ENCODE data around the gene DDX18. TPM values are rescaled to one million over a fixed set of nuclear protein-coding genes. Genes with fewer than 3 reads are reported as not detected.
"Not testable (repeated sequence)": the region's sequence is repeated elsewhere in the genome, so short reads cannot be mapped to it uniquely, and the experiment has no call there.

The DDX18 gene
- total RNA-seq, 4 donors from 2014 or later = 28.4 to 484 (median 43.5) TPM

DNA sequence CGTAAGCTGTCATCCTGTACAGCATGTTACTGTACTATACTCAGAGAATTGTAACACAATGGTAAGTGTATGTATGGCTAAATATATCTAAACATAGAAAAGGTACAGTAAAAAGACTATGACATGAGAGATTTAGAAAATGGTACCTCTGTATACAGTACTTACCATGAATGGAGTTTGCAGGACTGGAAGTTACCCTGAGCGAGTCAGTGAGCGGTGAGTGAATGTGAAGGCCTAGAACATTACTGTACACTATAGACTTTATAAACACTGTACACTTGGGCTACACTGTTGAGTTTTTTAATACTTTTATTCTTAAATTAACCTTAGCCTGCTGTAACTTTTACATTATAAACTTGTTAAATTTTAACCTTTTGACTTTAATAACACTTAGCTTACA, 1.5 kb downstream of the DDX18 start:
- H3K9me3 ChIP-seq = no peaks in the 10 kb centered on the region
- peaks cover 9 to 19% (median 14%) of the 10 kb centered on the region in 4 donors for H3K4me1 ChIP-seq
- no peaks in the 10 kb centered on the region for H3K27me3 ChIP-seq
- no peak overlapping the region for H3K27ac ChIP-seq
- intact Hi-C loops (cut with DNase I; ENCODE audit: low total_unique reads) = no loop called here
- no peak for TF ChIP-seq EP300 (IDR thresholded peaks at IDR 0.05; ENCODE audit: low read depth)
- no peak for TF ChIP-seq POLR2AphosphoS5 (IDR thresholded peaks at IDR 0.05)
- TF ChIP-seq, protein P1, sequence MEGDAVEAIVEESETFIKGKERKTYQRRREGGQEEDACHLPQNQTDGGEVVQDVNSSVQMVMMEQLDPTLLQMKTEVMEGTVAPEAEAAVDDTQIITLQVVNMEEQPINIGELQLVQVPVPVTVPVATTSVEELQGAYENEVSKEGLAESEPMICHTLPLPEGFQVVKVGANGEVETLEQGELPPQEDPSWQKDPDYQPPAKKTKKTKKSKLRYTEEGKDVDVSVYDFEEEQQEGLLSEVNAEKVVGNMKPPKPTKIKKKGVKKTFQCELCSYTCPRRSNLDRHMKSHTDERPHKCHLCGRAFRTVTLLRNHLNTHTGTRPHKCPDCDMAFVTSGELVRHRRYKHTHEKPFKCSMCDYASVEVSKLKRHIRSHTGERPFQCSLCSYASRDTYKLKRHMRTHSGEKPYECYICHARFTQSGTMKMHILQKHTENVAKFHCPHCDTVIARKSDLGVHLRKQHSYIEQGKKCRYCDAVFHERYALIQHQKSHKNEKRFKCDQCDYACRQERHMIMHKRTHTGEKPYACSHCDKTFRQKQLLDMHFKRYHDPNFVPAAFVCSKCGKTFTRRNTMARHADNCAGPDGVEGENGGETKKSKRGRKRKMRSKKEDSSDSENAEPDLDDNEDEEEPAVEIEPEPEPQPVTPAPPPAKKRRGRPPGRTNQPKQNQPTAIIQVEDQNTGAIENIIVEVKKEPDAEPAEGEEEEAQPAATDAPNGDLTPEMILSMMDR (IDR thresholded peaks at IDR 0.05) = no peak
- TF ChIP-seq POLR2A (IDR thresholded peaks at IDR 0.05) = no peak
- in situ Hi-C loops (cut with MboI; ENCODE audit: low pct_ligation_motif_present in 1 of 4, low pct_unique_long_range_greater_than_20kb in 1 of 4, low sequenced_read_pairs in 3 of 4) = loop anchor here in 1 of 4 donors (10.0 kb wide), 1 partner anchor 189 kb away; no protein-coding TSS in a partner anchor
- H3K4me3 ChIP-seq = peak overlapping the region in 1 of 4 donors; percentile 88
- peaks cover 0 to 35% (median 13%) of the 10 kb centered on the region in 4 donors for H3K36me3 ChIP-seq
- no peak for DNase-seq
- 83 to 89% methylated on average over 3 of the region's 3 CpGs for WGBS, 2 donors (ENCODE audit: low coverage in 1 of 2)

DNA sequence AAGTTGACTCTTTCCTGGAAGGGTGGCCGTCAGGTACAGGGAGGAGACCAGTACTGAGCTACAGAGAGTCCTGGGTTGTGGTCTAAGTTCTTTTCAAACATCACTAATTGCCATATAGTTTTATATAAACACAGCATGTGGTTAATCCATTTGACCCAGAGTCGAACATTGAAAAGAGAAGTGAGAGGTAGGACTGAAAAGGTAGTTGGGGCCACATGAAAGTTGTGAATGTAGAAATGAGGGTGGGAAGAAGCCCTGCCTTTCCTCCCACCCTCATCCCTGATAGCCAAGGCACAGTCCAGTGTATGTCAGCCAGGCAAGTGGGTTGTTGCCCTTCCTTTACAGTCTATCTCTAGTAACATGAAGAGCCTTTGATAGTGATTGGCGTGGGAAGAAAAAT, 4.4 kb downstream of the DDX18 start:
- Histone ChIP-seq H3K4me3 (no peak overlapping the region), H3K36me3 (peaks cover 3 to 65% (median 28%) of the 10 kb centered on the region in 4 donors), H3K9me3 (no peaks in the 10 kb centered on the region), H3K27me3 (no peaks in the 10 kb centered on the region), H3K4me1 (peaks cover 9 to 19% (median 14%) of the 10 kb centered on the region in 4 donors), H3K27ac (no peak overlapping the region)
- intact Hi-C loops (cut with DNase I; ENCODE audit: low total_unique reads) = no loop called here
- DNase-seq = no peak
- in situ Hi-C loops (cut with MboI; ENCODE audit: low pct_ligation_motif_present in 1 of 4, low pct_unique_long_range_greater_than_20kb in 1 of 4, low sequenced_read_pairs in 3 of 4) = loop anchor here in 1 of 4 donors (10.0 kb wide), 1 partner anchor 186 kb away; no protein-coding TSS in a partner anchor
- 86 to 90% methylated on average over 2 to 3 of the region's 3 CpGs for WGBS, 2 donors (ENCODE audit: low coverage in 1 of 2)
- TF ChIP-seq POLR2AphosphoS5 (IDR thresholded peaks at IDR 0.05) = no peak
- no peak for TF ChIP-seq EP300 (IDR thresholded peaks at IDR 0.05; ENCODE audit: low read depth)
- TF ChIP-seq, protein P1 (IDR thresholded peaks at IDR 0.05) = no peak
- no peak for TF ChIP-seq POLR2A (IDR thresholded peaks at IDR 0.05)

DNA sequence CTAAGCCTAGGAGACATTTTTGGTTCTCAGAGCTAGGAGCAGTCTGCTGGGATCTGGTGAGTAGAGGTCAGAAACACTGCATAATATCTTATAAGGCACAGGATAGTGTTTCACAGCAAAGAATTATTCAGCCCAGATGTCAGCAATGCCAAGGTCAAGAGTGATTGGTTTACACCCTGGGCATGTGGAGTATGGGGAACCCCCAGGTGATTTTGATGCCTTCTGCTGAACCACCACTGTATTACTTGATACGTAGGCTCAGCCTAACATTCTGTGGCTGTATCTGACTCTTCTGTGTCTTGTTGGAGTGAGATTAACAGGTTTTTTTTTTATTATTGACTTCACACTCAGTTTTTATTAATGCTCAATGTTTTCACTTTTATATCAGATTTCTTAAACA, 6.0 kb downstream of the DDX18 start:
- in situ Hi-C loops (cut with MboI; ENCODE audit: low pct_ligation_motif_present in 1 of 4, low pct_unique_long_range_greater_than_20kb in 1 of 4, low sequenced_read_pairs in 3 of 4) (loop anchor here in 2 of 4 donors (5.0 to 10.0 kb wide), 2 partner anchors 184 to 187 kb away; no protein-coding TSS in a partner anchor), intact Hi-C loops (cut with DNase I; ENCODE audit: low total_unique reads) (no loop called here)
- no peak for DNase-seq
- Histone ChIP-seq H3K36me3 (peaks cover 3 to 79% (median 35%) of the 10 kb centered on the region in 4 donors), H3K4me1 (peaks cover 7 to 16% (median 12%) of the 10 kb centered on the region in 4 donors), H3K27ac (no peak overlapping the region), H3K27me3 (no peaks in the 10 kb centered on the region), H3K9me3 (no peaks in the 10 kb centered on the region), H3K4me3 (no peak overlapping the region)
- 67 to 73% methylated on average over 1 of the region's 1 CpG for WGBS, 2 donors (ENCODE audit: low coverage in 1 of 2)
- no peak for TF ChIP-seq POLR2AphosphoS5 (IDR thresholded peaks at IDR 0.05)
- TF ChIP-seq POLR2A (IDR thresholded peaks at IDR 0.05) = no peak
- TF ChIP-seq, protein P1 (IDR thresholded peaks at IDR 0.05) = no peak
- no peak for TF ChIP-seq EP300 (IDR thresholded peaks at IDR 0.05; ENCODE audit: low read depth)

DNA sequence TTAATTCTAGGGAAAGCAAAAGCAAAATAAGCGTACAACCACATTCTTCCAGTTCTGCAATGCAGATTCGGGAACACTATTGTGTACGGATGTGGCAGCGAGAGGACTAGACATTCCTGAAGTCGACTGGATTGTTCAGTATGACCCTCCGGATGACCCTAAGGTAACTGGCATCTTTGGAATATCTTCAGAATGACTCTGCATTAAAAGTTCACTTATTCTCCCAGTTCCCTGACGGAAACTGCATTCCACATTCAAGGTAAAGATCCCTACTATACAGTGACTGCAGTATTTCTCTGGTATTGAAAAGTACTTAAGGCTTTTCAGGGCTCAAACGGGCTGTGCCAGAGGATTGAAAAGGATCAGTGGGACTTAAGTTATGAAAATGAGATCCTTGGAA, 10.9 kb downstream of the DDX18 start:
- Histone ChIP-seq H3K36me3 (peaks cover 3 to 98% (median 46%) of the 10 kb centered on the region in 4 donors), H3K27me3 (no peaks in the 10 kb centered on the region), H3K27ac (no peak overlapping the region), H3K9me3 (no peaks in the 10 kb centered on the region), H3K4me3 (no peak overlapping the region), H3K4me1 (no peaks in the 10 kb centered on the region)
- intact Hi-C loops (cut with DNase I; ENCODE audit: low total_unique reads) = loop anchor here (5.0 kb wide), 1 partner anchor 1297 kb away; no protein-coding TSS in a partner anchor
- TF ChIP-seq POLR2AphosphoS5 (IDR thresholded peaks at IDR 0.05) = no peak
- TF ChIP-seq EP300 (IDR thresholded peaks at IDR 0.05; ENCODE audit: low read depth) = no peak
- TF ChIP-seq, protein P1 (IDR thresholded peaks at IDR 0.05) = no peak
- TF ChIP-seq POLR2A (IDR thresholded peaks at IDR 0.05) = no peak
- WGBS, 2 donors (ENCODE audit: low coverage in 1 of 2) = 80 to 90% methylated on average over 5 to 8 of the region's 8 CpGs
- no peak for DNase-seq
- in situ Hi-C loops (cut with MboI; ENCODE audit: low pct_ligation_motif_present in 1 of 4, low pct_unique_long_range_greater_than_20kb in 1 of 4, low sequenced_read_pairs in 3 of 4) = loop anchor here in 1 of 4 donors (10.0 kb wide), 1 partner anchor 179 kb away; no protein-coding TSS in a partner anchor

DNA sequence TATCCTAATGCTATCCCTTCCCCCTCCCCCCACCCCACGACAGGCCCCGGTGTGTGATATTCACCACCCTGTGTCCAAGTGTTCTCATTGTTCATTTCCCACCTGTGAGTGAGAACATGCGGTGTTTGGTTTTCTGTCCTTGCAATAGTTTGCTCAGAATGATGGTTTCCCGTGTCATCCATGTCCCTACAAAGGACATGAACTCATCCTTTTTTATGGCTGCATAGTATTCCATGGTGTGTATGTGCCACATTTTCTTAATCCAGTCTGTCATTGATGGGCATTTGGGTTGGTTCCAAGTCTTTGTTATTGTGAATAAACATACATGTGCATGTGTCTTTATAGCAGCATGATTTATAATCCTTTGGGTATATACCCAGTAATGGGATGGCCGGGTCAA, 13.0 kb downstream of the DDX18 start:
- peaks cover 0 to 78% (median 38%) of the 10 kb centered on the region in 4 donors for H3K36me3 ChIP-seq
- H3K27ac ChIP-seq, H3K27me3 ChIP-seq, DNase-seq, H3K4me3 ChIP-seq, H3K9me3 ChIP-seq, H3K4me1 ChIP-seq: not testable (repeated sequence)
- in situ Hi-C loops (cut with MboI; ENCODE audit: low pct_ligation_motif_present in 1 of 4, low pct_unique_long_range_greater_than_20kb in 1 of 4, low sequenced_read_pairs in 3 of 4) = loop anchor here in 1 of 4 donors (10.0 kb wide), 1 partner anchor 177 kb away; no protein-coding TSS in a partner anchor
- 95 to 100% methylated on average over 1 to 5 of the region's 5 CpGs for WGBS, 2 donors (ENCODE audit: low coverage in 1 of 2)
- intact Hi-C loops (cut with DNase I; ENCODE audit: low total_unique reads) = loop anchor here (5.0 kb wide), 1 partner anchor 1295 kb away; no protein-coding TSS in a partner anchor
